ENCODE measurements around the gene TCF7.
A peak's percentile ranks its signal among the peaks of the same experiment; 100 is the strongest.

TCF7 gene

GRCh38 chr5:134184155-134185135 lies 70.0 kb downstream of the TCF7 start:
- Mint-ChIP-seq H3K4me3 (no peak overlapping the region), H3K27ac (peak overlapping the region in 1 of 2 donors; percentile 39), H3K9me3 (no peaks in the 10 kb centered on the region), H3K4me1 (ENCODE audit: low read depth in 2 of 2) (no peaks in the 10 kb centered on the region), H3K36me3 (ENCODE audit: insufficient read depth) (peaks cover 9% of the 10 kb centered on the region), H3K27me3 (no peaks in the 10 kb centered on the region)
- peak; percentile 78 to 81 (median 79) for DNase-seq
- ATAC-seq (replicated peaks) = peak; percentile 98

DNA sequence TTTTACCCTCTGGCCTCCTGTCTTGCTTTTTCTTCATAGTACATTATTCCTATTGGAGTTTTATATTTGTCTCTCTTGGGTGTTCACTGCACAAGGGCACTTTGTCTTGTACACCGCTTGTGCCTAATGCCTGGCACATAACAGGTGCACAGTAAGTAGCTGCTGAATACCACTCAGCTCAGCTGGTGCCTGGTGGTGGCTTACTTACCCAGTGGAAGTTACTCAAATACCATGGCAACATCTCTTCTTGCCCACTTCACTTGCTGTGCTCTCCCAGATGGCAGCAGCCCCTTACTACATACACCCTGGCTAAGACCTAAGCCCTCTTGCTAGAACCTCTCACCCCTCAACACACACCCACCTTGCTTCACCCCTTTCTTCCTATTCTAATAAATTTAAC lies 73.6 kb downstream of the TCF7 start:
- H3K27ac Mint-ChIP-seq = no peak overlapping the region
- H3K9me3 Mint-ChIP-seq = no peaks in the 10 kb centered on the region
- no peak for DNase-seq
- no peaks in the 10 kb centered on the region for H3K4me1 Mint-ChIP-seq (ENCODE audit: low read depth in 2 of 2)
- H3K4me3 Mint-ChIP-seq = no peak overlapping the region
- peaks cover 22% of the 10 kb centered on the region for H3K36me3 Mint-ChIP-seq (ENCODE audit: insufficient read depth)
- no peak for ATAC-seq (replicated peaks)
- no peaks in the 10 kb centered on the region for H3K27me3 Mint-ChIP-seq

DNA sequence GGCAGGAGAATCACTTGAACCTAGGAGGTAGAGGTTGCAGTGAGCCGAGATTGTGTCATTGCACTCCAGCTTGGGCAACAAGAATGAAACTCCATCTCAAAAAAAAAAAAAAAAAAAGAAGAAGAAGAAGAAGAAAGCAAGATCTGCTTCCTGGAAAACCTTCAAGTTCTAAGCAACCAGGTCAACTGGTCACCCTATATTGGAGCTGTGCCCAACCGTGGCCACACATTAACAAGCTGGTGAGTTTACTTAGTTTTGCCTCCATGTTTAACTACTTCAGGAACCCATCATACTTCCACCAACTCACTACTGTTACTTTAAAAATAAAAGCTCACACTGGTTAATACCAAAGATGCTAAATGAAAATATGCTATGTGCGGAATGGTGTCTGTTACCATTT lies 74.5 kb downstream of the TCF7 start:
- H3K36me3 Mint-ChIP-seq (ENCODE audit: insufficient read depth) = peaks cover 30% of the 10 kb centered on the region
- H3K4me1 Mint-ChIP-seq (ENCODE audit: low read depth in 2 of 2) = no peaks in the 10 kb centered on the region
- H3K27me3 Mint-ChIP-seq = no peaks in the 10 kb centered on the region
- no peak overlapping the region for H3K27ac Mint-ChIP-seq
- DNase-seq (no peak), ATAC-seq (replicated peaks) (no peak)
- H3K4me3 Mint-ChIP-seq = no peak overlapping the region
- H3K9me3 Mint-ChIP-seq = no peaks in the 10 kb centered on the region

- no peaks in the 10 kb centered on the region for H3K27me3 Mint-ChIP-seq
- H3K9me3 Mint-ChIP-seq = no peaks in the 10 kb centered on the region
- ATAC-seq (replicated peaks) (no peak), DNase-seq (no peak)
- H3K4me3 Mint-ChIP-seq = no peak overlapping the region
- H3K27ac Mint-ChIP-seq = peak overlapping the region; percentile 53 to 62
- H3K4me1 Mint-ChIP-seq (ENCODE audit: low read depth in 2 of 2) = peaks cover 0 to 3% of the 10 kb centered on the region in 2 donors
- peaks cover 86% of the 10 kb centered on the region for H3K36me3 Mint-ChIP-seq (ENCODE audit: insufficient read depth)
Measured at GRCh38 chr5:134195666-134196065, 81.2 kb downstream of the TCF7 start.
